ENCODE data around the gene TMEM43.

Gene TMEM43

GRCh38 chr3:14146381-14147065 is 21.7 kb downstream of the TMEM43 start:
- DNase-seq (ENCODE audit: low read depth), result no peak
- no peak for TF ChIP-seq CTCF (IDR thresholded peaks at IDR 0.05; ENCODE audit: low read length, missing control alignments)
- no peak overlapping the region for H3K4me3 ChIP-seq (replicated peaks; ENCODE audit: low read depth, low read length)

- no peak for DNase-seq (ENCODE audit: low read depth)
- no peak for TF ChIP-seq CTCF (IDR thresholded peaks at IDR 0.05; ENCODE audit: low read length, missing control alignments)
- H3K4me3 ChIP-seq (replicated peaks; ENCODE audit: low read depth, low read length), result no peak overlapping the region
These were observed 22.2 kb downstream of the TMEM43 start for GRCh38 chr3:14147066-14147435.

GRCh38 chr3:14147617-14148016 is 22.8 kb downstream of the TMEM43 start:
- no peak for TF ChIP-seq CTCF (IDR thresholded peaks at IDR 0.05; ENCODE audit: low read length, missing control alignments)
- DNase-seq (ENCODE audit: low read depth), result no peak
- no peak overlapping the region for H3K4me3 ChIP-seq (replicated peaks; ENCODE audit: low read depth, low read length)

- no peak overlapping the region for H3K4me3 ChIP-seq (replicated peaks; ENCODE audit: low read depth, low read length)
- no peak for TF ChIP-seq CTCF (IDR thresholded peaks at IDR 0.05; ENCODE audit: low read length, missing control alignments)
- no peak for DNase-seq (ENCODE audit: low read depth)
These were observed 23.5 kb downstream of the TMEM43 start for GRCh38 chr3:14148041-14148985.

- DNase-seq (ENCODE audit: low read depth), result no peak
- H3K4me3 ChIP-seq (replicated peaks; ENCODE audit: low read depth, low read length), result no peak overlapping the region
- TF ChIP-seq CTCF (IDR thresholded peaks at IDR 0.05; ENCODE audit: low read length, missing control alignments), result no peak
These were observed 25.2 kb downstream of the TMEM43 start for GRCh38 chr3:14150078-14150477.

- no peak overlapping the region for H3K4me3 ChIP-seq (replicated peaks; ENCODE audit: low read depth, low read length)
- no peak for TF ChIP-seq CTCF (IDR thresholded peaks at IDR 0.05; ENCODE audit: low read length, missing control alignments)
- no peak for DNase-seq (ENCODE audit: low read depth)
These were observed 25.8 kb downstream of the TMEM43 start for GRCh38 chr3:14150491-14151230.

Measured in fibroblast of pulmonary artery (primary cell).